C1 segment of cervical spinal cord (tissue), 14 donors: ENCODE measurements around the gene ARHGAP8.
A peak's percentile ranks its signal among the peaks of the same experiment; 100 is the strongest.

Experiments used
- DNase-seq, 14 donors: peaks; one replicate each; lab custom pipeline; 2025; lab: John Stamatoyannopoulos, UW

Gene ARHGAP8

DNA sequence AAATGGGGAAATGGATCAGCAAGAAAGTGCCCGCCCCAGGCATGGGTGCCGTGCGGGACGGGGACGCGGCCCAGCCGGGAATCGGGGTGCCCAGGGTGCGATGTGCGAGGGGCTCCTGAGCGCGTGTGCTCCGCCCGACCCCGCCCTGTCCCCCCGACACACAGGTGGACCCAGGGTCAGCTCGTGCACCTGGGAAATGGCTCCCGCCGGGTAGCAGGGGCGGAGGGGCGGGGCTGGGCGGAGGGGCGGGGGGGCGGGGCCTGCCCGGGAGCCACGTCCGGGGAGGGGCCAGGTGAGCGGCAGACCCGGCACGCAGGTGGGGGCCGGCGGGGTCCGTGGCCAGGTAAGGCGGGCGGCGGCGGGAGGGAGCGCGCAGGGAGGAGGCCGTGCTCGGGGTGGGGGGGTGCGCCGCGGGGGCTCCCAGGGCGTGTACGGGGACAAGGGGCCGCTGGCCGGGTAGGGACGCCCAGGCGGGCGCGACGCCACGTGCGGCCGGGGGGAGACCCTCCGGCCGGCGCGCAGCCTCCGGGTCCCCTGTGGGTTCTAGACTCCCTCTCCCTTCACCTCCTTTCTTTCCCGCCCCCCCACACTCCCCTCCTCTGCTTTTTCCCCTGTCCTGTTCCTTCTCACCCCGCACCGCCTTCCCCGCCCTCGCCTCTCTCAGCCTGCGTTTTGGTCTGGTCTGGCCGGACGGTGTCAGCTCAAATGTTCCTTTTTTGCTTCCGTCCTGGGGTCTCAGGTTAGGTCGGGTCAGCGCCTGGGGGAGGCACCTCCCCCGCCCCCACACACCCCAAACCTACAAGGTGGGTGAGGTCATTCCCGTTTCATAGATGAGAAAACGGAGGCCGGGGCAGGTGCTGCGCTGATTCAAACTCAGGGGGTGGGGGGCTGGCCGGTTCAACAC is at the start of gene ARHGAP8:
Gene ARHGAP8, plus strand, starts transcription at position 291 of the 904 bp plus-strand sequence. CDS start 33,953 bp downstream, outside the sequence.
- DNase-seq = no peak

DNA sequence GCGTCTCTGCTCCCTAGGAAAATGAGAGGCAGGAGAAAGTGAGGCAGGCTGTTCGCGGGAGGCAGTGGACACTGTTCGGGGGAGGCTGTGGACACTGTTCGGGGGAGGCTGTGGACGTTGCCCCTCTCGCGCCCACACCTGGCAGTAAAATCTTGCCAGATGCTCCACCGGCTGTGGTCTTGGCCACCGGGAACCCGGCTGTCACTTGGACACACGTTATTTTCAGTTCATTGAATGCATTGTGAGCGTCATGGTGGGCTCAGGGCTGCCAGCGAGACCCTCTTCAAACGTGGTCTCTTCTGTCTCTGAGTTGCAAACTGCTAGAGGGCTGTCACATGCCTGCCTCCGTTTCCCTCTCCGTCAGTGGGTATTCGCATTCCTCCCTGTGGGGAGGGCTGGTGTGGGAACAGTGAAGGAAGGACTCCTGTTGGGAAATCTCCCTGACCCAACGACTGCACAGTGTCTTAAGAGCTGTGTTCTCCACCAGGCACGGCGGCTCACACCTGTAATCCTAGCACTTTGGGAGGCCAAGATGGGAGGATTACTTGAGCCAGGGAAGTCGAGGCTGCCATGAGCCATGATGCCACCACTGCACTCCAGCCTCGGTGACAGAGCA is 49.0 kb upstream of the ARHGAP8 start:
- DNase-seq = no peak

DNA sequence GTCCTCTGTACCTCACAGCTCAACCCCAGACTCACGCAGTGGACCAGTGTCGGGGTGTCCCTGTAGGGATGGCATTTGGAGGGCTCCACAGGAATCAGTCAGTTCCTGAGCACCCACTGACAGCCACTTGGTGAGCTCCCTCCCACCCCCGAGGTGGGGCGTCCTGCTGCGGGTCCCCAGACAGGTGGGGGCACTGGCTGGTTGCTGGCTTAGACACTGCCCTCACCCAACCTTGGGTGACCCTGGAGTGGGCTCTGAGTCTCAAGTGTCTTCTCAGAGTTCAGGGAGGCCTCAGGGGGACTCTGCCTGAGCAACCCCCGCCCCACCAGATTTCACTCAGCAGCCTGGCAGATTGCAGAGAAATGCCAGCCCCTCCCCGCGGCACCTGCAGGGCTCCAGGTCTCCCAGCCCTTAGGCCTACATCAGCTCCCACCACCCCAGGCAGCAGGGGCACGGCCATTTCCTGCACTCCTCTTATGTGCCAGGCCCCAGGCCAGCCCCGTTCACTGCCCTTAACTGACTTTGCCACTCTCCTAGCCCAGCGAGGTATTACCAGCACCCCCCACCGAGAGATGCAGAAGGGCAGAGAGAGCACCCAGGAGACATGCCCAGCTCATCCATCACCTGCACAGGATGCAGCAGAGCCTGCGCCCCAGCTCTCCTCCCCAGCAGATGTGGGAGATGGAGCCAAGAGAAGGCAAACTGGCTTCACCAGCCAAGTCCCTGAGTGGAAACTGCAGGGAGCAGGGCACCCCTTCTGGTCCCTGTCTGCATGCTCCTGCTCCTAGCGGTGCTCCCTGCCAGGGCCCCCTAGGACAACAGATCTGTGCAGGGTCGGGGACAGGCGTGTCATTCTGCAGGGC is 48.0 kb upstream of the ARHGAP8 start:
- no peak for DNase-seq

DNA sequence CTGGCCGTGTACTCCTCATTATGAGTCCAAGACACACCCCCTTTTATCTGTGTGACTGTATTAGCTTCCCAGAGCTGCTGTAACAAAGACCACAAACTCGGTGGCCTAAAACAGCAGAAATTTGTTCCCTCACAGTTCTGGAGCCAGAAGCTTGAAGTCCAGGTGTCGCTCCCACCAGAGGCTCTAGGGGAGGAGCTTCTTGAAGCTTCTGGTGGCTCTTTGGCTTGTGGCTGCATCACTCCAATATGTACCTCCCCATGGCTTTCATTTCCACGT is 47.4 kb upstream of the ARHGAP8 start:
- no peak for DNase-seq

DNA sequence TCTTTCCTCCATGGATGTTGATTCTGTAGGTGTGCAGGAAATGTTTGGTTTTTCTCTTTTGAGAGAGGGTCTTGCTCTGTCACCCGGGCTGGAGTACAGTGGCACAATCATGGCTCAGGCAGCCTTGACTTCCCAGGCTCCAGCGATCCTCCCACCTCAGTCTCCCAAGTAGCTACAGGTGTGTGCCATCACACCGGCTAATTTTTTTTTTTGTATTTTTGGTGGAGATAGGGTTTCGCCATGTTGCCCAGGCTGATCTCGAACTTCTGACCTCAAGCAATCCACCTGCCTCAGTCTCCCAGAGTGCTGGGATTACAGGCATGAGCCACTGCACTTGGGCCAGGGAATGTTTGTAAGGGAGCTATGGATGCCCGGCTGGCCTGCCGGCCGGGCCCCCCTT is 45.9 kb upstream of the ARHGAP8 start:
- DNase-seq = no peak

DNA sequence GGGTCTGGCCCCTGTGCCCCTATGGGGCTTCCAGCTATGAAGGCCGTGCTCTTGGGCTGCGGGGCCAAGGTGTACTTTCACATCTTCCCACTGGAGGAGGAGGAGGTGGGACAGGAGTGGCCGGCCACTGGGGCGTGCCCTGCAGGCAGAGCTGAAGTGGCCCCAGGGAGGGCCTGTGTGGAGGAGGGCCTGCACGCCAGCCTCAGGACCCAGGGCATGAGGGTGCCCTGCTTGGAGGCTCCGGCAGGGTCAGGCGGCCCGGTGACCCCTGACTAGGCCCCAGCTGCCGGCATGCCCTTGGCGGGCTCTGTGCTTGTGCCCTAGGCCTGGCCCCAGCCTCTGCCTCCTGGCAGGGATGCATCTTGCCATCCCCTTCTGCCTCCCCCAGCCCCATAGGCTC is 45.2 kb upstream of the ARHGAP8 start:
- DNase-seq = no peak

DNA sequence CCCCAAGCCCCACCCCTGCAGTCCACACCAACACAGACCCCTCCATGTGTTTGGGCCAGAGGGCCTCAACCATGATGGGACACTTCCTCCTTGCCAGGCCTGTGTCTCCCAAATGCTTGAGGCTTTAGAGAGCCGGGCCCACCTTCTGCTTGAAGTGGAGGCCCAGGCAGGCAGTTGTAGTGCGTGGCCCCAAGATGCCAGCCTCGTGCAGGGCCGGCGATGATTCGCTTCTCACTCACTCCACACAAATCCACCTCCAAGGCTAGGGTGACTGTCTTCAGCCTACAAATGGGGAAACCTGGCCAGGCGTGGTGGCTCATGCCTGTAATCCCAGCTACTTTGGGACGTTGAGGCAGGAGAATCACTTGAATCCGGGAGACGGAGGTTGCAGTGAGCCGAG is 44.6 kb upstream of the ARHGAP8 start:
- DNase-seq = no peak

DNA sequence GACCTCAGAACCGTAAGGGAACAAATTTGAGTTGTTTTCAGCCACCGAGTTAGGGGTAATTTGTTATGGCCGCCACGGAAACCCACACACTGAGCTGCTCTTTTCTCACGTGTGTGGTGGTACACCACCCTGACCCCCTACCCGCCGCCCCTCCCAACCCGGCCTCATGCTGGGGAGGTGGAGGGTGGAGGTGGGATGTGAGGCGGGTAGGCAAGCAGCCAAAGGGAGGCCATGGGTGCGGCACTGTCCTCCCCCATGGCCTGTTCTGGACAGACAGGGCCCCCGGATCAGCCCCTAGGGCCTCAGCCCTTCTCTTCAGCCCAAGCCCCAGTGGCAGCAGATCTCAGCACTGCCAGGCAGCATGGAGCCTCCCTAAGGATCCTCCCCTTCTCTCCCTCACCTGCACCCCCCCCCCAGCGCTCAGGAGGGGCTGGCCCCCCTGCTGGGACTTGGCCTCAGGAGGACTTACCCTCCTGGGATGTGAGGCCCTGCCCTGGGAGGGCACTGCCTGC is 42.4 kb upstream of the ARHGAP8 start:
- no peak for DNase-seq

DNA sequence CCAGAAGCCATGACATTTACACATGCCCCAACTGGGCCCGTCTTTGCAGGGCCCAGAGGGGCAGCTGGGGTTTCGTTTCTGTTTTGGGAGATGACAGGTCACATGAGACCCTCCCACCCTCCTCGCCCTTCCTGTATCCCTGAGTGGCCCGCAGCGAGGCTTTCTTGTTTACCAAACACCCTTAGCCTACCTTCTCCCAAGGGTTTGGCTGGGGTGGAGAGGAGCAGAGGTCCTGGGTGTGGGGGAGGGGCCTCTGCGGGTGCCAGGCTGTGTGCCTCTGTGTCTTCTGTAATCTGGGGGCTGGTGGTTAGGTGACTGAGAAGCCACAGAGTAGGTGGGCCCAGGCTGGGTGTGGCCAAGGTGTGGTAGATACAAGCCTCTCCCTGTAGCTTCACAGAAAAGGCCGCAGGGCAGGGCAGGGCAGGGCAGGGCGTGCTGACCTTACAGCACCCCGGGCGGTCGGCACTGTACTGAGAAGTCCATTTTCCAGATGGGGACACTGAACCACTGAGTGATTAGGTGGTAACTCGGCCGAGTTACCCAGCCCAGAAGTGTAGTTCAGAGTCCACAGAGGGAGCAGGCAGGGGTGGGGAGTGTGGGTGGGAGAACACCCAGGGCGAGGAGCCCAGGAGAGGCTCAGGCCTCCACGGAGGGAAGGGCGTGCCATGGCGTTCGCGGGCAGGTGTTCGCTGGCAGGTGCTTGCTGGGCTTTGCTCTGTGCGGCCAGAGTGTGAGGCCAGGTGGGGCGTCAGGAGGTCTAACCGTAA is 41.7 kb upstream of the ARHGAP8 start:
- DNase-seq = no peak

DNA sequence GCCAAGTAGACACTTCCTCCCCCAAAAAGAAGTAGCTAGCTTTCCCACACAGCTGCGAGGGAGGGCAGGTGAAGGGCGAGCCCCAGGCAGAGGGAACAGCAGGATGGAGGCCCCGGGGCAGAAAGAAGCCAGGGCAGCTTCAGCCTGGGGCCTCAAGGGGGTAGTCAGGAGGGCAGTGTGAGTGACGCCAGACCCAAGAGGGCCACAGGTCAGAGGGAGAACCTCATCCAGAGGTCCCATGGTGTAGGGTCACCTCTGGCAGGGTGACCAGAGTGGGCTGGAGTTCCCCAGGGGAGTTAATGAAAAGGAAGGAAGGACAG is 41.2 kb upstream of the ARHGAP8 start:
- no peak for DNase-seq

DNA sequence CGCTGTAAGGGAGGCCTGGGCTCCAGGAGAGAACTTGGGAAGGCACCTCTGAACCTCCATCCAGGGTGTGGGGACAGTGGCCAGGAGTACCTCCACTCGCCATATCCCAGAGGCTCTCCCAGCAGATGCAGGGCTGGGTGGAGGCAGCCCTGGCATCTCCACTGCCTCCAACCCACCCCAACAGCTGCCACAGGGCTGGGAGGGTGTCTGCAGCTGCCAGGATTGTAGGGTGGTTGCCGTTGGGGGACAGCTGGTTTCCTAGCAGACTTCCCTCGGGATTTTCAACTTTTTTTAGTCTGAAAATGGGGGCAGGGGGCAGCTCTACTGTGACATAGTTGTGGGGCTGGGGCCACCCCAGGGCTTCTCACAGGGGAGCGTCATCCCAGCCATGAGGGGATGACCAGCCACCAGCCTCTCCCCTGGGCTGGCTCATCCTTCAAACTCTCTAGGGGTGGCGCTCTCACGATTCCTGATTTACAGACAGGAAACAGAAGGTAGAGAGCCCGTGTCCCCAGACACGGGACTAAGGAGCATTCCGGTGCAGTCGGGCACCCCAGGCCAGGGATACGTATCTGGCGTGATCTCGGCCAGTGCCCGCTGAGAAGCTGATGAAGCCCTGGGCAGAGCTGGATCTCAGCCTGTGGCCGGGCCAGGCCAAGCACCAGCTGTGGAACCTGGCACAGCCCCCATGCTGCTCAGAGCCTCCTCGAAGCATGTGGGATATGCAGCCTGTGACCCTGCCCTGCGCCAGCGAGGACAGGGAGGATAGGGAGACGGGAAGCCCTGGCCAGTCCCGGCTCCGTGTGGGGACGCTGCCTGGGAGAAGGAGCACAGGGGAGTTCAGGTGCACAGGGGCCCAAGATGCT is 40.5 kb upstream of the ARHGAP8 start:
- DNase-seq = peak in 1 of 14 donors; percentile 3

DNA sequence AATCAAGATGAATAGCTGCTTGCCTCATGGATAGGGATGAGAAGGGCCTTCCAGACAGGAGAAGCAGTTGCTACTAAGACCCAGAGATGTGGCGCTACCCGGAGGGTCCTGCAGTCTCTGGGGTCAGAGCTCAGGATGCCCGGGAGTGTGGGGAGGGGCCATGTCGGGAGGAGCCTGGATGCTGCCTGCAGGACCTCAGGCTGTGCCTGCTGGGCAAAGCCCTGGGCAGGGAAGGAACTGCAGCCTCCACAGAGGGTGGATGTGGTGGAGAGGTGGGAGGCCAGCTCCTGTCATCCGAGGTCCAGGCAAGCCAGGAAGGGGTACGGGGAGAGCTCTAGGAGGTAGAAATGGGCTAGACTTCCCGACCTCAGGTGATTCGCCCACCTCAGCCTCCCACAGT is 39.4 kb upstream of the ARHGAP8 start:
- DNase-seq = no peak

DNA sequence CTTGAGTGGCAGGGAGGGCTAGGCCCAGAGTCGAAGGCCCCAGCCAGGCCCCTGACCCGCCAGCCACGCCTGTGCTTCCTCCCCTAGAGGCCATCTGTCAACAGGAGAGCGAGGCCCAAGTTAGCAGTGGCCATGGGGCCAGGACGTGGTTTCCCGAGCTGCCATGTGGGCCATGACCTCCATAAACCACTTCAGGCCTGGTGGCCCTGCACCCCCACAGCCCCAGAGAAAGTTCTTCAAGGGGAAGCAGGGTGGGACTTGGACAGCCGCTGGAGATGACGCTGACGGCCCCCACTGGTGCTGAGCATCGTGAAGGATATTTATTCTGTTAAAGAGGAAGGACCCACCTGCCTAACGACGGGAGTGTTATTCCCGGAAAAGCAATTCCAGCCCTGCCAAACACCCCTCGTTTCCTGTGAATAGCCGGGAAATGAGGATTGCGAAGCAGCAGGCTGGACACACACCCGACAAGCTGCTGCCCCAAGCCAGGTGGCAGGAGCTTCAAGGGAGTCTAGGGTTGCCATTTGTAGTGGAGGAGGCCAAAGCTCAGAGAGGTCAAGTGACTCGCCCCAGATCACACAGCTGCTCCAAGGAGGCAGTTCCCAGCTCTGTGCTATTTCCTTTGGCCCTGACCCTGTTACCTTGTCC is 37.5 kb upstream of the ARHGAP8 start:
- no peak for DNase-seq

DNA sequence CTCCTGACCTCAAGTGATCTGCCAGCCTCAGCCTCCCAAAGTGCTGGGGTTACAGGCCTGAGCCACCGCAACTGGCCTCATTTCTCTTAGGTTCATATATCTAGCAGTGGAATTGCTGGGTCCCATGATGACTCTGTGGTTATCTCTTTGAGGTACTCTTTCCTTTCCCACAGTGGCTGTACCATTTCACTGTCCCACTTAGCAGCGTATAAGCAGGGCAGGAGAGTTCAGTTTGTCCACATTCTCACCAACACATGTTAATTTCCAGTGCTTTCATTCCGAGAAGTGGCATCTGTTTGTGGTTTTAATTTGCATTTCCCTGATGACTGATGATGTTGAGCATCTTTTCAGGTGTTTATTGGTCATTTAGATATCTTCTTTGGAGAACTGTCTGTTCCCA is 34.0 kb upstream of the ARHGAP8 start:
- no peak for DNase-seq

DNA sequence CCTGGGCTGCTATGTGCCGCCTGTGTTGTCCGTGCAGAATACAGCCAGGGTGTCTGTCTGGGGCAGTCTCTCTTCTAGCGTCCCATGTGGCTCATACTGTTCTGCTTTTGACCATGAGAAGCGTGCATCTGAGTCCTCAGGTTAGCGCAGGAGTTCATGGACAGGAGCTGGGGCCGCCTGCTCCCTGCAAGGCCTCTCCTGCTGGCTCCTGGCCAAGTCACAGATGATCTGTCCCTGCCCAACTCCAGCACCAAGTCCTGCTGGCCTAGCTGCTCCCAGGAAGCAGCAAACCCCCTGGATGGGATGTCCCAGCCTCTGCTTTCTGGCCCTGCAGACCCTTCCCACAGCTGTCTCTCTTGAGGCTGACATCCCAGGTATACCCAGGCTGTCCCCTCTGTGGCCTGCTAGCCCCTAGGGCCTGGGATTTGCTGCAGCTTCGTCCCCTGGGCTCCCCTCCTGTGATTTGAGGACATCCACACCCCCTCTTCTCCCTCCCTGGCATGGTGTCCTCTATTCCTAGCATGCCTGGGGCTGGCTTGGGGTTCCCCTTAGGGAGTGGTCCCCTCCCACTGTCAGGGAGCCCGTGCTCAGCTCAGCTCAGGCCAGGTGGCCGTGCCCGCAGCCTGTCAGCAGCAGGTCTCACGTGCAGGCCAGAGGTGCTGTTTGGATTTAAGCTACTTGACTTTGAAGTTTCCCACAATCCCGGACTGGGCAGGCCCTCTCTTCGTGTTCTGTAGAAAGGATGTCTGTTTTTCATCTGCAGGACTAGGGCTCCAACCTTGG is 32.6 kb upstream of the ARHGAP8 start:
- DNase-seq = no peak

DNA sequence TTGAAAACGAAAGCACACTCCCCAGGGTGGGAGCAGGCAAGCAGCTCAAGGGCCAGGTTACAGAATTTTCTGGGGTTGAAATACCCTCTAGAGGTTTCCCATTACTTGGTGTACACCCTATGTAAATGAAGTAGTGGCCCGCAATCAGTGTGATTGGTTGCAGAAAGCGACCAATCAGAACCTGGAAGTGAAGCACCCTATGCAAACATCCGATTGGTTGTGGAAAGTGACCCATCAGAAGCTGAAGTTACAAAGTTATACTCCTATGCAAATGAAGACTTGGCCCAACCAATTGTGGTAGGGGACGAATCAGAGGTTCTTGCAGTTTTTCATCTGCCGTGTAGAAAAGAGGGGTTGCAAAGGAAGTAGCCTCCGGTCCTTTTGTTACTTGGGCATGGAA is 31.2 kb upstream of the ARHGAP8 start:
- no peak for DNase-seq

DNA sequence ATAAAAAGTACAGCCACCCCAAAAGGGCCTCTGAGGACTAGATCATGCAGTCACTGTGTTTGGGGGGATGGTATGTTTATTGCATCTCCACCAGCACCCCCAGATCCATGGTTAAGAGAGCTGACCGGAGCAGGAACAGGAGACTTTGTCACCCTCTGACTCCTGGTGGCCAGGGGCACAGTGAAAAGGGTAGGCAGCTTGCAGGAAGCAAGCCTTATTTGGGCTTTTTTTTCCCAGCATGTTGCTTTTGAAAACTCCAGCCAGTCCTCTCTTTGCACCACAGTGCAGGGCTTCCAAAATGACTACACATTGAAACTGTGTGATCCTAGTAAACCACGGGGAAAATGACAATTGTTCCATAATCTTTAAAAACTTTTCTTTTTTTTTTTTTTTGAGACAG is 29.8 kb upstream of the ARHGAP8 start:
- no peak for DNase-seq

DNA sequence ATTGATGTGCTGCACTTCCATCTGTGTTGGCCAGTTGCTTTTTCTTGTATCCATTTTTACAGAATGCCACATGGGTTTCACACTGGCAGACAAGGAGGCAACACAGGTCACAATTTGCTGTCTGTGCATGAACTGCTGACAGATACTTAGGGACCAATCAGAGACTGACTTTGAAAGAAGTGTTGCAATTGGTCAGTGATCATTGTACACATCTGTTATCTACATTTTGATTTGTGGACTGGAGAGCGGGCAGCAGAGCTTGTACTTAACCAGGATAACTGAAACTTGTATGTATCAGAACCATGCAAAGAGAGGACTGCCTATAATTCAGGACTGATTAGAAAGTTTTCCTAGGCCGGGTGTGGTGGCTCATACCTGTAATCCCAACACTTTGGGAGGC is 28.6 kb upstream of the ARHGAP8 start:
- DNase-seq = no peak

DNA sequence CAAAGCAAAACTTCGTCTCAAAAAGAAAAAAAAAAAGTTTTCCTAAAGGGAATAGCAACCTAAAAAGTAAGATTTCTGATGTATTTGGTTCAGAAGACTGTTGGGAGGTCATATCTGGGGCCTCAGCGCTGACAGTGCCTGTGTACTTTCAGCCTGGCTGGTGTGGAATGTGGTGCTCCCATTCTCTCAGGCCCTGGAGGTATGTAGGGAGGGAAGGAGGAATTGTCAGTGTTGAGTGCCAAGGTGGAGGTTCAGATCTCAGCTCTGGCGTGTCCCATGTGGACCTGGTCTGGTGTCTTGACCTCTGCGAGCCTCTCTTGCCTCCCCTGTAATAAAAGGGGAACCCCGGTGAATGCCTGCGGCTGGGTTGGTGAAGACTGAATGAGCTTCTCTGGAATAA is 28.0 kb upstream of the ARHGAP8 start:
- no peak for DNase-seq
